ENCODE data around the gene IL15.
A peak's percentile ranks its signal among the peaks of the same experiment; 100 is the strongest.
"Not testable (repeated sequence)": the region's sequence is repeated elsewhere in the genome, so short reads cannot be mapped to it uniquely, and the experiment has no call there.

The IL15 gene, protein sequence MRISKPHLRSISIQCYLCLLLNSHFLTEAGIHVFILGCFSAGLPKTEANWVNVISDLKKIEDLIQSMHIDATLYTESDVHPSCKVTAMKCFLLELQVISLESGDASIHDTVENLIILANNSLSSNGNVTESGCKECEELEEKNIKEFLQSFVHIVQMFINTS

DNA sequence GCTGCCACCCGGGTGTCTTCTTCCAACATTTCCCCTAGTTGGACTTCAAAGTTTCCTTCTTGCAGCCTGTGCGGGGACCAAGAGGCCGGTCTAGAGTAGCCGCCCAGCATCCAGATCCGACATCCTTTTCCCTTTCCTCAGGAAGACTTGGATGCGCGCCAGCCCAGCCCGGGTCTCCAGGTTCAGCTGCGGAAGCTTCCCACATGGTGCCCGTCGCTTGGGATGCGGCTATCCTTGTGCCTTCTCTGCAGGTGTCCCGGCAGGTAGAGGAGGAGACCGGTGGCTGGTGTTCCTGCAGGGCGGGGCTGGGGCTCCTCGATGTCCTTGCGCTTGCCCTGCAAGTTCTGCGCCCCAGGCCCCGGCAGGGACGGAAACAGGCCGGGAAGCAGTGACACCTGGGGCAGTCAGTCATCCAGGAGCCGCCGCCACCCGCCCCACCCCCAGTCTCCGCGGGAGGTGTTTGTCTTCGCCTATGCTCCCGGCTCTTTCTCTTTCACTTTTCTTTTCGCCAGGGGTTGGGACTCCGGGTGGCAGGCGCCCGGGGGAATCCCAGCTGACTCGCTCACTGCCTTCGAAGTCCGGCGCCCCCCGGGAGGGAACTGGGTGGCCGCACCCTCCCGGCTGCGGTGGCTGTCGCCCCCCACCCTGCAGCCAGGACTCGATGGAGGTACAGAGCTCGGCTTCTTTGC, at the start of gene IL15:
IL15 (plus strand) TSS at position 502 of the 689 bp plus-strand sequence. CDS start 82,882 bp downstream, outside the sequence.
- peak; percentile 63 for DNase-seq

- DNase-seq = no peak
Measured at GRCh38 chr4:141587897-141588296, 48.5 kb upstream of the IL15 start.

GRCh38 chr4:141595531-141595930, 40.9 kb upstream of the IL15 start:
- no peak for DNase-seq

- no peak for DNase-seq
Measured at GRCh38 chr4:141599853-141600252, 36.5 kb upstream of the IL15 start.

DNA sequence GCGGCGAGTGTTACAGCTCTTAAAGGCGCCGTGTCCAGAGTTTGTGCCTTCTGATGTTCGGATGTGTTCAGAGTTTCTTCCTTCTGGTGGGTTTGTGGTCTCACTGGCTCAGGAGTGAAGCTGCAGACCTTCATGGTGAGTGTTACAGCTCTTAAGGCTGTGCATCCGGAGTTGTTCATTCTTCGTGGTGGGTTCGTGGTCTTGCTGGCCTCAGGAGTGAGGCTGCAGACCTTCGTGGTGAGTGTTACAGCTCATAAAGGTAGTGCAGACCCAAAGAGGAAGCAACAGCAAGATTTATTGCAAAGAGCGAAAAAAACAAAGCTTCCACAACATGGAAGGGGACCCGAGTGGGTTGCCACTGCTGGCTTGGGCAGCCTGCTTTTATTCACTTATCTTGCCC, 31.7 kb upstream of the IL15 start:
- not testable (repeated sequence) for DNase-seq

DNA sequence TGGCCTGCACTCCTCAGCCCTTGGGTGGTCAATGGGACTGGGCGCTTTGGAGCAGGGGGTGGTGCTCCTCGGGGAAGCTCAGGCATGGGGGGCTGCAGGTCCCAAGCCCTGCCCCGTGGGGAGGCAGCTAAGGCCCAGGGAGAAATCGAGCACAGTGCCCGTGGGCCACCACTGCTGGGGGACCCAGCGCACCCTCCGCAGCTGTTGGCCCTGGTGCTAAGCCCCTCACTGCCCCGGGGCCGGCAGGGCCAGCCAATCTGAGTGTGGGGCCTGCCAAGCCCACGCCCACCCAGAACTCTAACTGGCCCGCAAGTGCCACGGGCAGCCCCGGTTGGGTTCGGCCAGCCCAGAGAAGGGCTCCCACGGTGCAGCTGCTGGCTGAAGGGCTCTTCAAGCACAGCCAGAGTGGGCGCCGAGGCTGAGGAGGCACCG, 30.9 kb upstream of the IL15 start:
- DNase-seq = no peak

DNA sequence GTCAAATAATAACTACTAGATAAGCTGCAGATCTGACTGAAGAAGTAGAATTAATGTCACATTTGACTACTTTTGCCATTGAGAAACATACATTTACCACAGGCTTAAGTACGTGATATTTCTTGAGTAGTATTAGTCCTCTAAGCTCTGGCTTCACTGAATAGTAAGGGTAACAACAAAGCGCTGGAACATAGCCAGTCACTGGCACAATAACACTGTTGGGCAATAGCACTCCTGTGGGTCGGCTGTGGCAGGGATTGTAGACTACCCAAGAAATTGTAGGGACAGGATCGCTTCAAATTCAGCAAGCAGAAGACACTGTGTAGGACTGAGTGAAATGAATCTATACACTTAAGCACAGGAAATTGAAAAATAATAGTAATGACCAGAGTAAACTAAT, 27.1 kb upstream of the IL15 start:
- DNase-seq = no peak

DNA sequence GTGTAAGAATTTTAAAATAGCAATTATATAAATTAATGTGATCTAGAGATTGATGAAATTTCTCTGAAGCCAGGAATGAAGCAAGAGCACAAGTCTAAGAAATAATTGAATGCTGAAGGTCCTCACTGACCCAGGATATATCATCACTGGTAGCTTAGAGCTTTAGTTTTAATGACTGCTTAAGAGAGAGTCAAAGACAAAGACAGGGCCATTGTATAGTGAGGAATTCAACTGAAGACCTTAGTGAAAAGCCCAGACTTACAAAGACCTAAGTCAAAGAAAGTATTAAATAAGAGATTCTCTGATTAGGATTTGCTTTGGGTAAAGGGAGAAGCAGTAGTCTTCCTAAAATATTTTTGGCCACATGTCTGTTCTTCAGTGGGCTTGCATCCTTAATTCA, 26.0 kb upstream of the IL15 start:
- DNase-seq = no peak

DNA sequence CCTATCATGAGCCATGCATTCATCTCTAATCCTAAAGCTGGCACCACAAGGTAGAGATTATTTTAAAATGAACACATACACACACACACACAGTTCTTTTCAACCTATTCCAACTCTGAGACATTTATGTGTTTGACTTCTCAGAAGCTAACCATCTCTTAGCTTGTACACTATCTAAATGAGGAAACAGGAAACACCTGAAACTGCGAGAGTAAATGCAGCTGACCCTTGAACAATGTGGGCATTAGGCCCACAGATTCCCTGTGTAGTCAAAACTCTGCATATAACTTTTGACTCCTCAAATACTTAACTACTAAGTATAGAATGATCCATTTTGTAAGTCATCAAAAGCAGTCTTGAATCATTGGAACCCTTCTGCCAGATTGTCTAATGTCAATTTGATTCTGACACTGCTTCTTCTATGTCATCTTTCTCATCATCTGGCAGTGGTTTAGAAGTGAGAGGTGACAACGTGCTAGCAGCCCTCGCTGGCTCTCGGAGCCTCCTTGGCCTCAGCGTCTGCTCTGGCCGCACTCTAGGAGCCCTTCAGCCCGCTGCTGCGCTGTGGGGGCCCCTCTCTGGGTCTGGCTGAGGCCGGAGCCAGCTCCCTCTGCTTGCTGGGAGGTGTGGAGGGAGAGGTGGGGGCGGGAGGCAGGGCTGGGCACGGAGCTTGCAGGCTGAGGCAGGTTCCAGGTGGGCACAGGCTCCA, 21.4 kb upstream of the IL15 start:
- DNase-seq = no peak

DNA sequence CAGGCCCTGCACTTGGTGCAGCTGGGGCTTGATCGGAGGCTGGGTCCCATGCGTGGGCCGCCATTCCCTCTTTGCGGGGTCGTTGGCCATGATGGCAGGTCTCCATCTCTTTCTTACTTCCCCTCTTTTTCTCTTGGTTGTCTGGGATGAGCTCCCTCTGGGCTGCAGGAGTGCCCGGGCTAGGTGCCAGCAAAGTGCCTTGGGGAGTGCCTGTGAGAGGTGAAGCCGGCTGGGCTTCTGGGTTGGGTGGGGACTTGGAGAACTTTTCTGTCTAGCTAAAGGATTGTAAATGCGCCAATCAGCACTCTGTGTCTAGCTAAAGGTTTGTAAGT, 20.8 kb upstream of the IL15 start:
- DNase-seq = not testable (repeated sequence)

- no peak for DNase-seq
Measured at GRCh38 chr4:141620715-141621114, 15.7 kb upstream of the IL15 start.

GRCh38 chr4:141625023-141625422, 11.4 kb upstream of the IL15 start:
- no peak for DNase-seq

DNA sequence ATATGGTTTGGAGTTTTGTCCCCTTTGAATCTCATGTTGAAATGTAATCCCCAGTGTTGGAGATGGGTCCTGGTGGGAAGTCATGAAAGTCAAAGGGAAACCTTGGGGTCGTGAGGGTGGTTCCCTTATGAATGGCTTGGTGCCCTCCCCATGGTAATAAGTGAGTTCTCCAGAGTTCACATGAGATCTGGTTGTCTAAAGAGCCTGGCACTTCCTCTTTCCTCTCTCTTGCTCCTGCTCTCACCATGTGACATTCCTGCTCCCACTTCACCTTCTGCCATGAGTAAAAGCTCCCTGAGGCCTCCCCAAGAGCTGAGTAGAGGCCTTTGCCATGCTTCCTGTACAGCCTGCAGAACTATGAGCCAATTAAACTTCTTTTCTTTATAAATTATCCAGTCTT, 5.5 kb upstream of the IL15 start:
- no peak for DNase-seq

GRCh38 chr4:141635736-141636081, 674 bp upstream of the IL15 start:
- no peak for DNase-seq

- peak; percentile 14 for DNase-seq
Measured at GRCh38 chr4:141636771-141637460, 533 bp downstream of the IL15 start.

GRCh38 chr4:141637565-141637964, 1.2 kb downstream of the IL15 start:
- no peak for DNase-seq

DNA sequence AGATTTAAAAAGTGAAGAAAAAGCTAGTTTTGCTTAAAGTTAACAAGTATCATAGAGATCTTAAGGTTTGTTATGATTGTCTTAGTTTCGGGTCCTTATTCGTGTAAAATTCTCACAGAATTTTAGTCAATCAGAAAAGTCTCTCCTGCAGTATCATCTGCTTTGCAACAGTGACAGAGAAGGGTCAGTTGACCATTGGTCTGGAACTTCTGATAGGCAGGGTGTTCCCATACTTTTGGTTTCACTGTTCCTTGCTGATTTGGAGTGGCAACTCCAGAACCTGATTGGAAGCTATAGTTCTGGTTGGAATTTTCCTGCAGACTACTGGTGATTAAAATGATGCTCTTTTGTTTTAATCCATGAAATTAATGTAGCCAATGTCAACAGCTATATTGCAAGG, 1.8 kb downstream of the IL15 start:
- no peak for DNase-seq

DNA sequence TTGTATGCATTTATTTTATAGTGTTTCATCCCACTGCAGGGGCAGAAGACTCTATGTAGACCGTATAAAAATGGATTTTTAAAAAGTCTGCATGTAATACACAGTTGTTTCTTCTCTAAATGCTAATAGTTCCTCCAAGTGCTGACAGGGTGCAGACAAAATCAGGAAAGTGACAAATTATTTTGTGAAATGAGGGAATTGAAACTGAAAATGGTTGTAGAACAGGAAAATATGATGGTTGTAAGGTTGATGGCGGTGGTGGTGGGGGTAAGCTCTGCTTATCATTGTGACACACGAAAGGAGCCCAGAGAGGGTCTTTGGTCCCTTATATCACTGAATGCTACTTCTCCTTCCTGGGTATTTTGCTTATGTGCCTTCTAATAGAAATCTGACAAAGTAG, 4.3 kb downstream of the IL15 start:
- DNase-seq = no peak

DNA sequence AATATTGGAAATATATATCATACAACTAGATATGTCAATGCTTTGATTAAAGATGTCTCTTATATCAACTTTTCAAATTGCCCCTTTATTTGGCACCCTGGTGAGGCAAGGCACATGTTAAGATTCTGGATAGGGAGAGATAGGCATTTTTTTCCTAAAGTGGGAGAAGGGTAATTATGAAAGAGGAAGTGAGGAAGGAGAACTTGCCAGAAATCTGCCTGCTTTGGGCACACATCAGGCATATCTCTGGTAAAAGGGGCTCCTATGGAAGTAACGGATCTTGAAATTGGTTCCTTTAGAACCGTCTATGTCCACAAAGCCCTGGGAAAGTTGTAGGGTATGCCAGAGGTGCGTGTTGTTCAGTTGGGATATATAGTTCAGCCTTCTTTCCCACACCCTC, 5.7 kb downstream of the IL15 start:
- no peak for DNase-seq

DNA sequence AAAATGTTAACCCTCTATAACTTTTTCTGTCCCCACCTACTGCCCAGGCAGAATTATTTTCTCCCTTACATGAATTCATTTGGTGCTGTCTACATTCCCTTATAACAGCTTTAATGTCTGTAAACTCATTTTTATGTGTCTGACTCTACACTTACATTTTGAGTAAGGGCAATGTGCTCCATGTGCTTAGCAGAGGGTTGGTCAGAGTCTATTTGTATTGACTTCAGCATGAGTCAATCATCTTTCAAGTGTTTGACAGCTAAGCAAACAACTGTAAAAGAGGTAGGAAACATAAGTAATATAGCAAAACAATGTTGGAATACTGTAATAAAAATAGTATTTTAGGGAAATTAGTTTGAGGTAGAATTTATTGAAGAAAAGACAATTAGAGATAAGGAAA, 6.3 kb downstream of the IL15 start:
- no peak for DNase-seq

DNA sequence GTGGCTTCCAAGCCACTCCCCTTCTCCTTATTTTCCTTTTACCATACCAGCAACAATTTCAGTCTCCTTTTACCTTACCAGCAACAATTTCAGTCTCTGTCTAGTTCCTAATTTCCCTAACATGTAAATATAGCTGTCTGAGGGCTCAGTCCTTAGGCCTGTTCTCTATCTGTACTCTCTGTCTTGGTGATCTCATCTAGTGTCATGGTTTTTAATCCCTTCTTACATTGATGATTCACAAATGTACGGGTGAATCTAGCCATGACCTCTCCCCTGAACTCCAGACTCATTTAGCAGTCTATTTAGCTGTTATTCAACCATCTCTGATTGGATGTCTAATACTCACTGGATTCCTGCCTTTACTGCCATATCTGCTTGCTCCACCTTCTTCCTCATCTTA, 7.2 kb downstream of the IL15 start:
- no peak for DNase-seq

DNA sequence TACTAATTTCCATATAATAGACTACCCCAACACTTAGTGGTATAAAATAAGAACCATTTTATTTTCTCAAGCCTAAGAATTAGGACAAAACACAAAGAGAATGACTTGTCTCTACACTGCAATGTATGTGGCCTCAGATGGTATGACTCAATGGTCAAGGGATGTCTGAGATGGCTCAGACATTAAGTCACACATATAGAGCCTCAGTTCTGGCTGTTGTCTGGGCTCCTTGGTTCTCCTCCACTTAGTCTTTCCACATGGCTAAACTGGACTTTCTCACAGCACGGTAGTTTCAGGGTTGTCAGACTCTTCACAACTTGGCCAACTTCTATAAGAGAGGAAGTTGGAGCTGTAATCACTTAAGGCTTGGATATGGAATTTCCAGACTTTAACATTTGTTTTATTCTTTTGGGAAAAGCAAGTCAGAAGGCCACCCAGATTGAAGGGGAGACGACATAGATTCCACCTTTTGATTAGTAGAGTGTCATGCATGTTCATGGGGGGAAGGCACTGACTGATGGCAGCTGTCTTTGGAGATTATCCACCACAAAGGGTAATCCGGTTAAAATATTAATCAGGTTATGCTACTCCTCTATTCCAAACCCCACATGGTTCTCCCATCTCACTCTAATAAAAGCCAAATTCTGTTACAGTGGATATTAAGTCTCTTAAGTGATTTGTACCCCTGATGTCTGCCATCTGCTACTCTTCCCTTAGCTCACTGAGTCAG, 9.4 kb downstream of the IL15 start:
- no peak for DNase-seq

GRCh38 chr4:141646969-141647368, 10.6 kb downstream of the IL15 start:
- DNase-seq = no peak
